IMR-90 (cell line): ENCODE measurements around the gene NANOS3.

Experiments
- CTCF ChIP-seq: conservative IDR thresholded peaks from 2 replicates; pipeline ENCODE4 v1.5.1; 2012; ENCODE audit warnings: mild to moderate bottlenecking, low read depth, low read length, improper control_type of control experiment
- FOS ChIP-seq: fragments of 150-350 bp; IDR thresholded peaks from 2 replicates; pipeline ENCODE4 v1.6.1; 2016; ENCODE audit warnings: low read depth, low read length
- POLR2A ChIP-seq: IDR thresholded peaks from 2 replicates; pipeline ENCODE4 v1.6.1; 2012; ENCODE audit warnings: mild to moderate bottlenecking, low read depth, low read length
- TF ChIP-seq, protein P1 (sequence below): fragments of 150-350 bp; IDR thresholded peaks from 2 replicates; pipeline ENCODE4 v1.6.1; 2016; ENCODE audit warnings: low read depth, mild to moderate bottlenecking, low read length, moderate library complexity, borderline replicate concordance

DNA sequence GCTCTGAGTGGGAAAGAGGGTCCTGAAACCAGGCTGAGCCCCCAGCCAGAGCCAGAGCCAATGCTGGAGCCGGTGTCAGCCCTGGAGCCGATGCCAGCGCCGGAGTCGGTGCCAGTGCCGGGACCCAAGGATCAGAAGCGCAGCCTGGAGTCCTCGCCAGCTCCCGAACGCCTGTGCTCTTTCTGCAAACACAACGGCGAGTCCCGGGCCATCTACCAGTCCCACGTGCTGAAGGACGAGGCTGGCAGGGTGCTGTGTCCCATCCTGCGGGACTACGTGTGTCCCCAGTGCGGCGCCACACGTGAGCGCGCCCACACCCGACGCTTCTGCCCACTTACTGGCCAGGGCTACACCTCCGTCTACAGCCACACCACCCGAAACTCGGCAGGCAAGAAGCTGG, 369 bp downstream of the NANOS3 start:
- TF ChIP-seq CTCF (no peak), FOS (no peak), POLR2A (no peak)
- TF ChIP-seq, protein P1, sequence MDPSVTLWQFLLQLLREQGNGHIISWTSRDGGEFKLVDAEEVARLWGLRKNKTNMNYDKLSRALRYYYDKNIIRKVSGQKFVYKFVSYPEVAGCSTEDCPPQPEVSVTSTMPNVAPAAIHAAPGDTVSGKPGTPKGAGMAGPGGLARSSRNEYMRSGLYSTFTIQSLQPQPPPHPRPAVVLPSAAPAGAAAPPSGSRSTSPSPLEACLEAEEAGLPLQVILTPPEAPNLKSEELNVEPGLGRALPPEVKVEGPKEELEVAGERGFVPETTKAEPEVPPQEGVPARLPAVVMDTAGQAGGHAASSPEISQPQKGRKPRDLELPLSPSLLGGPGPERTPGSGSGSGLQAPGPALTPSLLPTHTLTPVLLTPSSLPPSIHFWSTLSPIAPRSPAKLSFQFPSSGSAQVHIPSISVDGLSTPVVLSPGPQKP: no peak
